Activated CD8-positive, alpha-beta T cell treated with anti-CD3 and anti-CD28 coated beads for 36 hours (primary cell): ENCODE measurements around the gene PMEL. TPM values are rescaled to one million over a fixed set of nuclear protein-coding genes. Genes with fewer than 3 reads are reported as not detected.

Source experiments
- ATAC-seq: fragments of 200-7000 bp; cut with Tn5 transposase; one replicate; pipeline ENCODE4 v1.10.0; 2021; ENCODE audit warnings: mild to moderate bottlenecking, moderate library complexity
- CTCF ChIA-PET: fragments of 350-600 bp; sonication (Branson Sonifier 250); formaldehyde crosslinking; loops from one replicate; lab custom pipeline; 2021; ENCODE audit warnings: antibody characterized with exemption; lab: Charles Lee
- POLR2A ChIA-PET: fragments of 350-600 bp; sonication (Branson Sonifier 250); formaldehyde crosslinking; loops from one replicate; lab custom pipeline; 2021; ENCODE audit warnings: antibody characterized with exemption; lab: Charles Lee
- DNase-seq: peaks from one replicate; pipeline ENCODE4 v3.0.0-alpha.2; 2020
- H3K27ac Mint-ChIP-seq: one replicate; pipeline ENCODE4 v1.8.0; 2021; ENCODE audit warnings: mild to moderate bottlenecking, mixed read lengths
- H3K27me3 Mint-ChIP-seq: one replicate; pipeline ENCODE4 v1.8.0; 2021; ENCODE audit warnings: mixed read lengths
- H3K36me3 Mint-ChIP-seq: one replicate; pipeline ENCODE4 v1.8.0; 2021; ENCODE audit warnings: low read depth, mixed read lengths
- H3K4me1 Mint-ChIP-seq: one replicate; pipeline ENCODE4 v1.8.0; 2021; ENCODE audit warnings: low read depth, mixed read lengths
- H3K4me3 Mint-ChIP-seq: one replicate; pipeline ENCODE4 v1.8.0; 2021; ENCODE audit warnings: mild to moderate bottlenecking, moderate library complexity, mixed read lengths
- H3K9me3 Mint-ChIP-seq: one replicate; pipeline ENCODE4 v1.8.0; 2021; ENCODE audit warnings: mixed read lengths
- intact Hi-C: fragments of 100-400 bp; cut with micrococcal nuclease; formaldehyde crosslinking; loops from one replicate; pipeline ENCODE4 v1.10.0; 2022
- total RNA-seq, 2 experiments: library from RNA; stranded (reverse); gene quantifications; one replicate each; pipeline ENCODE4 v1.2.3, GENCODE V29; 2021
- TF ChIP-seq, protein P1 (sequence below): fragments of 200-600 bp; IDR thresholded peaks from one replicate; pipeline ENCODE4 v1.8.0; 2022; ENCODE audit warnings: antibody characterized with exemption, mild to moderate bottlenecking

The PMEL gene
- 1 to 10 TPM in 1 of 2 experiments, under 1 TPM in 1; 0.65 to 1.2 TPM for total RNA-seq

DNA sequence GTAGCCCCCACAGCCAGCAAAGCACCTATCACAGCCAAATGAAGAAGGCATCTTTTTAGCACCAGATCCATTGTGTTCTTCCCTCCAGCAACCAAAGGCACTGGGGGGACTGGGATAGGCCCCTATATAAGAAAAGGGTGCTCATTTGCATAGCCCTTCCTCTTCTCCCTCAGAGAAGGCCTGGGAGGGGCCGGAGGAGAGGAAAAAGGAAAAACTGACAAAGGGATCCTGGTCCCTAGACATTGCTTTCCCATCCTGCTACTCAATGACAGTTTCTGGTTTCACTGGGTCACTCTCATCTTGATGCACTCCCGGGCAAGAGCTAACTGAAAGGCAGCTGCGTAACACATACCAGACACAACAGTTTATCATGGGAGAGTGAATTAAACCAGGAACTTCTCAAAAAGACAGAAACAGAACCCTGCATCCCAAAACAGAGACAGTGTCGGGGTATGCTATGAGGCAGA is at the start of gene PMEL:
TSS of gene PMEL (minus strand) at position 102 of the 467 bp plus-strand sequence. CDS start at position 71, 31 bp downstream.
- intact Hi-C loops, result loop anchor here (1.0 kb wide), 1 partner anchor 19 kb away; no protein-coding TSS in a partner anchor
- ATAC-seq (no peak), DNase-seq (no peak)
- TF ChIP-seq, protein P1, sequence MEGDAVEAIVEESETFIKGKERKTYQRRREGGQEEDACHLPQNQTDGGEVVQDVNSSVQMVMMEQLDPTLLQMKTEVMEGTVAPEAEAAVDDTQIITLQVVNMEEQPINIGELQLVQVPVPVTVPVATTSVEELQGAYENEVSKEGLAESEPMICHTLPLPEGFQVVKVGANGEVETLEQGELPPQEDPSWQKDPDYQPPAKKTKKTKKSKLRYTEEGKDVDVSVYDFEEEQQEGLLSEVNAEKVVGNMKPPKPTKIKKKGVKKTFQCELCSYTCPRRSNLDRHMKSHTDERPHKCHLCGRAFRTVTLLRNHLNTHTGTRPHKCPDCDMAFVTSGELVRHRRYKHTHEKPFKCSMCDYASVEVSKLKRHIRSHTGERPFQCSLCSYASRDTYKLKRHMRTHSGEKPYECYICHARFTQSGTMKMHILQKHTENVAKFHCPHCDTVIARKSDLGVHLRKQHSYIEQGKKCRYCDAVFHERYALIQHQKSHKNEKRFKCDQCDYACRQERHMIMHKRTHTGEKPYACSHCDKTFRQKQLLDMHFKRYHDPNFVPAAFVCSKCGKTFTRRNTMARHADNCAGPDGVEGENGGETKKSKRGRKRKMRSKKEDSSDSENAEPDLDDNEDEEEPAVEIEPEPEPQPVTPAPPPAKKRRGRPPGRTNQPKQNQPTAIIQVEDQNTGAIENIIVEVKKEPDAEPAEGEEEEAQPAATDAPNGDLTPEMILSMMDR, result no peak
- Mint-ChIP-seq H3K4me3 (peak within 1 kb of the TSS; percentile 98), H3K4me1 (peaks cover 22% of the 10 kb centered on the region), H3K27ac (peak within 1 kb of the TSS; percentile 89), H3K36me3 (peaks cover 32% of the 10 kb centered on the region), H3K27me3 (no peaks in the 10 kb centered on the region), H3K9me3 (no peaks in the 10 kb centered on the region)
- ChIA-PET POLR2A (interaction anchor here (5.4 kb wide), 1 partner anchor 9 kb away, joined by 46 read pairs; no protein-coding TSS in a partner anchor), CTCF (interaction anchor here (1.1 kb wide), 1 partner anchor 9 kb away, joined by 3 read pairs; no protein-coding TSS in a partner anchor)

- DNase-seq (no peak), ATAC-seq (no peak)
- no peaks in the 10 kb centered on the region for H3K27me3 Mint-ChIP-seq
- H3K36me3 Mint-ChIP-seq, result peaks cover 3% of the 10 kb centered on the region
- H3K4me3 Mint-ChIP-seq, result no peak overlapping the region
- TF ChIP-seq, protein P1, result no peak
- H3K4me1 Mint-ChIP-seq, result peaks cover 36% of the 10 kb centered on the region
- no peak overlapping the region for H3K27ac Mint-ChIP-seq
- intact Hi-C loops, result no loop called here
- POLR2A ChIA-PET, result no interaction called here
- no peaks in the 10 kb centered on the region for H3K9me3 Mint-ChIP-seq
- CTCF ChIA-PET, result interaction anchor here (1.2 to 11.7 kb wide), 4 partner anchors 8 to 41 kb away, joined by 3 to 81 read pairs (median 9); partner anchors contain the start of genes RAB5B and SUOX
Observed at GRCh38 chr12:56014205-56014604, 48.4 kb upstream of the PMEL start.

- DNase-seq, result no peak
- H3K9me3 Mint-ChIP-seq, result no peaks in the 10 kb centered on the region
- no peaks in the 10 kb centered on the region for H3K27me3 Mint-ChIP-seq
- H3K27ac Mint-ChIP-seq, result no peak overlapping the region
- ATAC-seq, result no peak
- intact Hi-C loops, result no loop called here
- CTCF ChIA-PET, result interaction anchor here (1.2 to 11.7 kb wide), 4 partner anchors 9 to 40 kb away, joined by 3 to 81 read pairs (median 9); partner anchors contain the start of genes RAB5B and SUOX
- H3K4me1 Mint-ChIP-seq, result peaks cover 40% of the 10 kb centered on the region
- H3K36me3 Mint-ChIP-seq, result peaks cover 3% of the 10 kb centered on the region
- TF ChIP-seq, protein P1, result no peak
- POLR2A ChIA-PET, result no interaction called here
- no peak overlapping the region for H3K4me3 Mint-ChIP-seq
Observed at GRCh38 chr12:56013482-56013881, 47.6 kb upstream of the PMEL start.

- no peak overlapping the region for H3K27ac Mint-ChIP-seq
- no peaks in the 10 kb centered on the region for H3K27me3 Mint-ChIP-seq
- H3K4me3 Mint-ChIP-seq, result no peak overlapping the region
- CTCF ChIA-PET, result interaction anchor here (1.1 to 11.7 kb wide), 5 partner anchors 10 to 273 kb away, joined by 4 to 81 read pairs (median 4); partner anchors contain the start of genes ORMDL2, SARNP and SUOX
- TF ChIP-seq, protein P1, result no peak
- POLR2A ChIA-PET, result interaction anchor here (0.7 to 3.1 kb wide), 3 partner anchors 9 to 187 kb away, joined by 3 to 15 read pairs (median 4); partner anchors contain the start of gene IKZF4
- DNase-seq, result no peak
- no peaks in the 10 kb centered on the region for H3K9me3 Mint-ChIP-seq
- ATAC-seq, result peak; percentile 41
- no peaks in the 10 kb centered on the region for H3K36me3 Mint-ChIP-seq
- H3K4me1 Mint-ChIP-seq, result peaks cover 50% of the 10 kb centered on the region
- intact Hi-C loops, result no loop called here
Observed at GRCh38 chr12:56011509-56012090, 45.8 kb upstream of the PMEL start.
